MM.1S (cell line): ENCODE results near the gene LRRC56.

Source experiments
- DNase-seq: peaks from one replicate; pipeline ENCODE4 v3.0.0-alpha.2; 2015
- H2AFZ ChIP-seq: fragments of 300-600 bp; sonication (generic); 2 replicates; pipeline ENCODE4 v1.6.0; 2016; ENCODE audit warnings: antibody characterized with exemption, low read length
- H3F3A ChIP-seq: fragments of 300-600 bp; sonication (generic); 2 replicates; pipeline ENCODE4 v1.6.1; 2016; ENCODE audit warnings: mild to moderate bottlenecking, antibody characterized with exemption, low read length, moderate library complexity, mixed read lengths; ENCODE audit not compliant: insufficient read depth
- H3K27ac ChIP-seq: fragments of 300-600 bp; sonication (generic); 2 replicates; pipeline ENCODE4 v1.5.1; 2016; ENCODE audit warnings: mild to moderate bottlenecking, low read length
- H3K27me3 ChIP-seq: fragments of 300-600 bp; sonication (generic); replicated peaks from 2 replicates; pipeline ENCODE4 v1.6.0; 2016; ENCODE audit warnings: low read length; ENCODE audit not compliant: insufficient read depth
- H3K36me3 ChIP-seq: fragments of 300-600 bp; sonication (generic); replicated peaks from 2 replicates; pipeline ENCODE4 v1.6.1; 2016; ENCODE audit warnings: mild to moderate bottlenecking, low read length, mixed read lengths; ENCODE audit not compliant: insufficient read depth
- H3K4me1 ChIP-seq: fragments of 300-600 bp; sonication (generic); 2 replicates; pipeline ENCODE4 v1.6.1; 2016; ENCODE audit warnings: low read length, mixed read lengths
- H3K4me2 ChIP-seq: fragments of 300-600 bp; sonication (generic); 2 replicates; pipeline ENCODE4 v1.6.0; 2016; ENCODE audit warnings: low read depth, low read length
- H3K4me3 ChIP-seq: fragments of 300-600 bp; sonication (generic); 2 replicates; pipeline ENCODE4 v1.5.1; 2016; ENCODE audit warnings: low read length, mixed read lengths
- H3K79me2 ChIP-seq: fragments of 300-600 bp; sonication (generic); 2 replicates; pipeline ENCODE4 v1.6.1; 2016; ENCODE audit warnings: mixed run types, low read length, mixed read lengths
- H3K9ac ChIP-seq: fragments of 300-600 bp; sonication (generic); 2 replicates; pipeline ENCODE4 v1.6.1; 2016; ENCODE audit warnings: low read length, mixed read lengths
- H3K9me2 ChIP-seq: fragments of 300-600 bp; sonication (generic); replicated peaks from 2 replicates; pipeline ENCODE4 v1.6.1; 2016; ENCODE audit warnings: mild to moderate bottlenecking, low read length, mixed read lengths; ENCODE audit not compliant: insufficient read depth
- H3K9me3 ChIP-seq: fragments of 300-600 bp; sonication (generic); replicated peaks from 2 replicates; pipeline ENCODE4 v1.6.1; 2016; ENCODE audit warnings: mild to moderate bottlenecking, low read length, mixed read lengths; ENCODE audit not compliant: insufficient read depth
- H4K20me1 ChIP-seq: fragments of 300-600 bp; sonication (generic); 2 replicates; pipeline ENCODE4 v1.6.1; 2016; ENCODE audit warnings: mild to moderate bottlenecking, low read length, moderate library complexity, mixed read lengths; ENCODE audit not compliant: insufficient read depth
- CTCF ChIP-seq: fragments of 300-600 bp; sonication (generic); IDR thresholded peaks from 2 replicates; pipeline ENCODE4 v1.5.1; 2016; ENCODE audit warnings: antibody characterized with exemption, low read length, mixed read lengths
- EZH2 ChIP-seq: fragments of 300-600 bp; sonication (generic); optimal IDR thresholded peaks from 2 replicates; pipeline ENCODE3; 2017; ENCODE audit warnings: low read depth, mild to moderate bottlenecking, antibody characterized with exemption, low read length, mixed read lengths
- EZH2phosphoT487 ChIP-seq: fragments of 300-600 bp; sonication (generic); IDR thresholded peaks from 2 replicates; pipeline ENCODE4 v1.6.1; 2018; ENCODE audit warnings: antibody characterized with exemption, low read length

The LRRC56 gene

GRCh38 chr11:557328-558132 lies 20.2 kb downstream of the LRRC56 start:
- Histone ChIP-seq H3K4me3 (no peak overlapping the region), H3K4me1 (peaks cover 6% of the 10 kb centered on the region), H3F3A (no peaks in the 10 kb centered on the region), H3K9ac (no peak overlapping the region), H4K20me1 (no peaks in the 10 kb centered on the region), H3K4me2 (no peak overlapping the region), H3K79me2 (peaks cover 14% of the 10 kb centered on the region), H3K9me2 (no peaks in the 10 kb centered on the region), H3K36me3 (no peaks in the 10 kb centered on the region), H2AFZ (no peak overlapping the region), H3K9me3 (no peaks in the 10 kb centered on the region), H3K27ac (no peak overlapping the region), H3K27me3 (peaks cover 28% of the 10 kb centered on the region)
- TF ChIP-seq CTCF (no peak), EZH2 (no peak), EZH2phosphoT487 (no peak)
- no peak for DNase-seq

GRCh38 chr11:558503-558902 lies 21.2 kb downstream of the LRRC56 start:
- H3K4me3 ChIP-seq, result no peak overlapping the region
- no peaks in the 10 kb centered on the region for H3F3A ChIP-seq
- H3K9me2 ChIP-seq, result no peaks in the 10 kb centered on the region
- peaks cover 28% of the 10 kb centered on the region for H3K27me3 ChIP-seq
- no peaks in the 10 kb centered on the region for H3K9me3 ChIP-seq
- peaks cover 6% of the 10 kb centered on the region for H3K4me1 ChIP-seq
- DNase-seq, result no peak
- no peak overlapping the region for H3K9ac ChIP-seq
- no peak overlapping the region for H3K27ac ChIP-seq
- no peak for TF ChIP-seq EZH2
- no peak for TF ChIP-seq EZH2phosphoT487
- no peak for TF ChIP-seq CTCF
- no peaks in the 10 kb centered on the region for H3K36me3 ChIP-seq
- no peak overlapping the region for H3K4me2 ChIP-seq
- H3K79me2 ChIP-seq, result peaks cover 15% of the 10 kb centered on the region
- H2AFZ ChIP-seq, result no peak overlapping the region
- H4K20me1 ChIP-seq, result no peaks in the 10 kb centered on the region

- Histone ChIP-seq H3K36me3 (no peaks in the 10 kb centered on the region), H3K4me1 (peaks cover 6% of the 10 kb centered on the region), H3K27ac (no peak overlapping the region), H3F3A (no peaks in the 10 kb centered on the region), H3K9ac (no peak overlapping the region), H3K27me3 (peaks cover 28% of the 10 kb centered on the region), H3K4me3 (no peak overlapping the region), H3K9me2 (no peaks in the 10 kb centered on the region), H3K9me3 (no peaks in the 10 kb centered on the region), H4K20me1 (no peaks in the 10 kb centered on the region), H3K79me2 (peaks cover 15% of the 10 kb centered on the region), H2AFZ (no peak overlapping the region), H3K4me2 (no peak overlapping the region)
- TF ChIP-seq CTCF, result 0 out of 2 replicates have a peak, but pooled peaks have one; percentile 5
- TF ChIP-seq EZH2phosphoT487, result no peak
- TF ChIP-seq EZH2, result no peak
- DNase-seq, result peak; percentile 1
These were observed 21.8 kb downstream of the LRRC56 start for GRCh38 chr11:559020-559620.
